ENCODE measurements around the gene AUTS2. TPM values are rescaled to one million over a fixed set of nuclear protein-coding genes. Genes with fewer than 3 reads are reported as not detected.

The AUTS2 gene
- total RNA-seq, 2 experiments from 2014 or later: 15.2 to 16.3 TPM

GRCh38 chr7:69673074-69673473 lies 74.8 kb downstream of the AUTS2 start:
- ChIA-PET CTCF (no interaction called here), POLR2A (no interaction called here)
- no peaks in the 10 kb centered on the region for H3K9me3 Mint-ChIP-seq (ENCODE audit: insufficient read depth)
- H3K4me3 Mint-ChIP-seq: no peak overlapping the region
- H3K27ac Mint-ChIP-seq: no peak overlapping the region
- DNase-seq (no peak), ATAC-seq (no peak)
- no peaks in the 10 kb centered on the region for H3K36me3 Mint-ChIP-seq (ENCODE audit: low read depth)
- H3K27me3 Mint-ChIP-seq (ENCODE audit: low read depth): peaks cover 10% of the 10 kb centered on the region
- H3K4me1 Mint-ChIP-seq (ENCODE audit: low read depth): peaks cover 5% of the 10 kb centered on the region

- POLR2A ChIA-PET: no interaction called here
- CTCF ChIA-PET: no interaction called here
- peaks cover 10% of the 10 kb centered on the region for H3K27me3 Mint-ChIP-seq (ENCODE audit: low read depth)
- H3K4me3 Mint-ChIP-seq: no peak overlapping the region
- ATAC-seq (no peak), DNase-seq (no peak)
- no peak overlapping the region for H3K27ac Mint-ChIP-seq
- H3K9me3 Mint-ChIP-seq (ENCODE audit: insufficient read depth): no peaks in the 10 kb centered on the region
- no peaks in the 10 kb centered on the region for H3K36me3 Mint-ChIP-seq (ENCODE audit: low read depth)
- peaks cover 5% of the 10 kb centered on the region for H3K4me1 Mint-ChIP-seq (ENCODE audit: low read depth)
These were observed 76.5 kb downstream of the AUTS2 start for GRCh38 chr7:69674701-69675182.

GRCh38 chr7:69676247-69676646 lies 78.0 kb downstream of the AUTS2 start:
- CTCF ChIA-PET: no interaction called here
- no peaks in the 10 kb centered on the region for H3K36me3 Mint-ChIP-seq (ENCODE audit: low read depth)
- H3K4me3 Mint-ChIP-seq: no peak overlapping the region
- peaks cover 5% of the 10 kb centered on the region for H3K4me1 Mint-ChIP-seq (ENCODE audit: low read depth)
- peaks cover 8% of the 10 kb centered on the region for H3K27me3 Mint-ChIP-seq (ENCODE audit: low read depth)
- no peaks in the 10 kb centered on the region for H3K9me3 Mint-ChIP-seq (ENCODE audit: insufficient read depth)
- no peak overlapping the region for H3K27ac Mint-ChIP-seq
- DNase-seq (no peak), ATAC-seq (no peak)
- POLR2A ChIA-PET: no interaction called here

GRCh38 chr7:69677054-69677852 lies 79.0 kb downstream of the AUTS2 start:
- Mint-ChIP-seq H3K27me3 (ENCODE audit: low read depth) (peaks cover 6% of the 10 kb centered on the region), H3K36me3 (ENCODE audit: low read depth) (no peaks in the 10 kb centered on the region), H3K27ac (no peak overlapping the region), H3K4me1 (ENCODE audit: low read depth) (peaks cover 5% of the 10 kb centered on the region), H3K4me3 (no peak overlapping the region), H3K9me3 (ENCODE audit: insufficient read depth) (no peaks in the 10 kb centered on the region)
- ChIA-PET POLR2A (no interaction called here), CTCF (no interaction called here)
- no peak for DNase-seq
- no peak for ATAC-seq

- Mint-ChIP-seq H3K4me3 (no peak overlapping the region), H3K36me3 (ENCODE audit: low read depth) (no peaks in the 10 kb centered on the region), H3K9me3 (ENCODE audit: insufficient read depth) (no peaks in the 10 kb centered on the region), H3K27ac (no peak overlapping the region), H3K4me1 (ENCODE audit: low read depth) (peaks cover 5% of the 10 kb centered on the region), H3K27me3 (ENCODE audit: low read depth) (peaks cover under 1% of the 10 kb centered on the region)
- ATAC-seq (no peak), DNase-seq (no peak)
- ChIA-PET POLR2A (no interaction called here), CTCF (no interaction called here)
These were observed 79.7 kb downstream of the AUTS2 start for GRCh38 chr7:69677881-69678493.

GRCh38 chr7:69678494-69679187 lies 80.4 kb downstream of the AUTS2 start:
- no peak for DNase-seq
- POLR2A ChIA-PET: no interaction called here
- Mint-ChIP-seq H3K27me3 (ENCODE audit: low read depth) (no peaks in the 10 kb centered on the region), H3K36me3 (ENCODE audit: low read depth) (no peaks in the 10 kb centered on the region), H3K4me1 (ENCODE audit: low read depth) (peaks cover 5% of the 10 kb centered on the region), H3K9me3 (ENCODE audit: insufficient read depth) (no peaks in the 10 kb centered on the region), H3K27ac (no peak overlapping the region), H3K4me3 (no peak overlapping the region)
- CTCF ChIA-PET: no interaction called here
- no peak for ATAC-seq

- Mint-ChIP-seq H3K27ac (no peak overlapping the region), H3K4me1 (ENCODE audit: low read depth) (peaks cover 6% of the 10 kb centered on the region), H3K9me3 (ENCODE audit: insufficient read depth) (no peaks in the 10 kb centered on the region), H3K36me3 (ENCODE audit: low read depth) (no peaks in the 10 kb centered on the region), H3K27me3 (ENCODE audit: low read depth) (no peaks in the 10 kb centered on the region), H3K4me3 (no peak overlapping the region)
- DNase-seq (no peak), ATAC-seq (no peak)
- ChIA-PET CTCF (no interaction called here), POLR2A (no interaction called here)
These were observed 82.9 kb downstream of the AUTS2 start for GRCh38 chr7:69681181-69681580.

GRCh38 chr7:69682518-69682917 lies 84.2 kb downstream of the AUTS2 start:
- ATAC-seq (no peak), DNase-seq (no peak)
- peaks cover 6% of the 10 kb centered on the region for H3K4me1 Mint-ChIP-seq (ENCODE audit: low read depth)
- H3K27me3 Mint-ChIP-seq (ENCODE audit: low read depth): no peaks in the 10 kb centered on the region
- no peak overlapping the region for H3K27ac Mint-ChIP-seq
- POLR2A ChIA-PET: no interaction called here
- CTCF ChIA-PET: no interaction called here
- H3K4me3 Mint-ChIP-seq: no peak overlapping the region
- no peaks in the 10 kb centered on the region for H3K36me3 Mint-ChIP-seq (ENCODE audit: low read depth)
- no peaks in the 10 kb centered on the region for H3K9me3 Mint-ChIP-seq (ENCODE audit: insufficient read depth)

GRCh38 chr7:69683002-69683401 lies 84.7 kb downstream of the AUTS2 start:
- POLR2A ChIA-PET: no interaction called here

GRCh38 chr7:69684369-69685292 lies 86.4 kb downstream of the AUTS2 start:
- H3K36me3 Mint-ChIP-seq (ENCODE audit: low read depth): no peaks in the 10 kb centered on the region
- no peak overlapping the region for H3K27ac Mint-ChIP-seq
- H3K27me3 Mint-ChIP-seq (ENCODE audit: low read depth): no peaks in the 10 kb centered on the region
- H3K4me1 Mint-ChIP-seq (ENCODE audit: low read depth): peaks cover 6% of the 10 kb centered on the region
- CTCF ChIA-PET: no interaction called here
- H3K9me3 Mint-ChIP-seq (ENCODE audit: insufficient read depth): no peaks in the 10 kb centered on the region
- ATAC-seq: no peak
- POLR2A ChIA-PET: no interaction called here
- no peak for DNase-seq
- H3K4me3 Mint-ChIP-seq: no peak overlapping the region

More at GRCh38 chr7:69683002-69683401, 84.7 kb downstream of the AUTS2 start:
- CTCF ChIA-PET: no interaction called here
- Mint-ChIP-seq H3K4me1 (ENCODE audit: low read depth) (peaks cover 6% of the 10 kb centered on the region), H3K27ac (no peak overlapping the region), H3K27me3 (ENCODE audit: low read depth) (no peaks in the 10 kb centered on the region), H3K4me3 (no peak overlapping the region), H3K36me3 (ENCODE audit: low read depth) (no peaks in the 10 kb centered on the region), H3K9me3 (ENCODE audit: insufficient read depth) (no peaks in the 10 kb centered on the region)
- no peak for DNase-seq
- ATAC-seq: no peak

- DNase-seq (no peak), ATAC-seq (no peak)
- Mint-ChIP-seq H3K4me3 (no peak overlapping the region), H3K4me1 (ENCODE audit: low read depth) (peaks cover 6% of the 10 kb centered on the region), H3K9me3 (ENCODE audit: insufficient read depth) (no peaks in the 10 kb centered on the region), H3K27me3 (ENCODE audit: low read depth) (no peaks in the 10 kb centered on the region), H3K36me3 (ENCODE audit: low read depth) (no peaks in the 10 kb centered on the region), H3K27ac (no peak overlapping the region)
- CTCF ChIA-PET: no interaction called here
- POLR2A ChIA-PET: no interaction called here
These were observed 87.0 kb downstream of the AUTS2 start for GRCh38 chr7:69685293-69685631.

- ChIA-PET CTCF (no interaction called here), POLR2A (no interaction called here)
- H3K4me1 Mint-ChIP-seq (ENCODE audit: low read depth): peaks cover 6% of the 10 kb centered on the region
- H3K4me3 Mint-ChIP-seq: no peak overlapping the region
- no peaks in the 10 kb centered on the region for H3K9me3 Mint-ChIP-seq (ENCODE audit: insufficient read depth)
- H3K27me3 Mint-ChIP-seq (ENCODE audit: low read depth): no peaks in the 10 kb centered on the region
- DNase-seq: no peak
- H3K36me3 Mint-ChIP-seq (ENCODE audit: low read depth): no peaks in the 10 kb centered on the region
- no peak for ATAC-seq
- H3K27ac Mint-ChIP-seq: no peak overlapping the region
These were observed 88.1 kb downstream of the AUTS2 start for GRCh38 chr7:69686366-69686765.

Measured in activated CD8-positive, alpha-beta T cell treated with anti-CD3 and anti-CD28 coated beads, Interleukin-2, amount 10 ng/mL, durations not matched to agents 7 days and 5 days (primary cell).